Endothelial cell of umbilical vein (primary cell): ENCODE measurements around the gene ADGRL3. TPM values are rescaled to one million over a fixed set of nuclear protein-coding genes. Genes with fewer than 3 reads are reported as not detected.

Source experiments
- BruUV-seq: library from RNA; stranded (reverse); fragments of 400-500 nt; replicated peaks from 2 replicates; lab custom pipeline; 2021; lab: Mats Ljungman, UMichigan
- CTCF ChIA-PET: fragments of 300-600, 350-600 bp; sonication (Branson Sonifier 250); formaldehyde crosslinking; loops from one replicate; lab custom pipeline; 2021; ENCODE audit warnings: antibody characterized with exemption, inconsistent platforms; lab: Charles Lee
- POLR2A ChIA-PET: fragments of 300-600, 350-600 bp; sonication (Branson Sonifier 250); formaldehyde crosslinking; loops from one replicate; lab custom pipeline; 2021; ENCODE audit warnings: antibody characterized with exemption, inconsistent platforms; lab: Charles Lee
- DNase-seq: peaks from one replicate; pipeline ENCODE4 v3.0.0-alpha.2; 2011; ENCODE audit warnings: low read depth, low spot score
- FAIRE-seq: peaks from 2 replicates; lab custom pipeline; 2011; peaks lifted over from hg19 to GRCh38; lab: Jason Lieb, UNC
- H2AFZ ChIP-seq: 2 replicates; pipeline ENCODE4 v1.6.0; 2012; ENCODE audit warnings: low read depth, low read length, control low read depth, inconsistent platforms
- H3K27ac ChIP-seq: 2 replicates; pipeline ENCODE4 v1.5.1; 2011; ENCODE audit warnings: low read depth, mild to moderate bottlenecking, control low read depth, low read length, moderate library complexity; ENCODE audit not compliant: insufficient read depth
- H3K27me3 ChIP-seq, 2 experiments: 2 replicates each; pipeline versions ENCODE4 v1.6.0 to v1.6.1; 2011; ENCODE audit warnings: low read length in 2 of 2, mixed read lengths in 1 of 2; ENCODE audit not compliant: control insufficient read depth in 2 of 2, insufficient read depth in 2 of 2
- H3K36me3 ChIP-seq, 2 experiments: 2 replicates in 1 of 2; 3 replicates in 1 of 2; pipeline ENCODE4 v1.5.1; 2011; ENCODE audit warnings: low read length in 2 of 2, mild to moderate bottlenecking in 1 of 2, moderate library complexity in 1 of 2; ENCODE audit not compliant: control insufficient read depth in 2 of 2, insufficient read depth in 2 of 2; ENCODE audit errors: extremely low read depth in 1 of 2
- H3K4me1 ChIP-seq: 3 replicates; pipeline ENCODE4 v1.5.1; 2011; ENCODE audit warnings: mild to moderate bottlenecking, low read length; ENCODE audit not compliant: control insufficient read depth, insufficient read depth; ENCODE audit errors: extremely low read depth
- H3K4me2 ChIP-seq: 2 replicates; pipeline ENCODE4 v1.6.1; 2011; ENCODE audit warnings: low read length, control low read depth, mixed read lengths; ENCODE audit not compliant: insufficient read depth
- H3K4me3 ChIP-seq, 3 experiments: fragments of 200-600 bp in 1 of 3; sonication (generic), shearing (Covaris generic) in 1 of 3; replicated peaks in 1 of 3; 2 replicates each; pipeline ENCODE4 v1.5.1; 2011 to 2016; ENCODE audit warnings: control low read depth in 3 of 3, low read length in 3 of 3, mild to moderate bottlenecking in 2 of 3, inconsistent platforms in 1 of 3, low read depth in 1 of 3, moderate library complexity in 1 of 3; ENCODE audit not compliant: insufficient read depth in 1 of 3
- H3K79me2 ChIP-seq: 2 replicates; pipeline ENCODE4 v1.6.0; 2012; ENCODE audit warnings: low read length, inconsistent platforms; ENCODE audit not compliant: control insufficient read depth, insufficient read depth
- H3K9ac ChIP-seq: replicated peaks from 2 replicates; pipeline ENCODE3; 2011; ENCODE audit warnings: low read length, control low read depth; ENCODE audit not compliant: insufficient read depth; ENCODE audit errors: extremely low read depth
- H3K9me1 ChIP-seq: replicated peaks from 3 replicates; pipeline ENCODE4 v1.6.0; 2011; ENCODE audit warnings: mild to moderate bottlenecking, low read length; ENCODE audit not compliant: control insufficient read depth, insufficient read depth; ENCODE audit errors: extremely low read depth
- H3K9me3 ChIP-seq: replicated peaks from 2 replicates; pipeline ENCODE4 v1.5.1; 2012; ENCODE audit warnings: low read length, inconsistent platforms; ENCODE audit not compliant: control insufficient read depth, insufficient read depth
- H4K20me1 ChIP-seq: replicated peaks from 2 replicates; pipeline ENCODE3; 2011; ENCODE audit warnings: mild to moderate bottlenecking, low read length; ENCODE audit not compliant: control insufficient read depth, insufficient read depth; ENCODE audit errors: extremely low read depth
- CTCF ChIP-seq, 2 donors: IDR thresholded peaks; 1 replicate in 1 of 2; 2 replicates in 1 of 2; pipeline ENCODE4 v1.5.1; 2011; ENCODE audit warnings: low read length in 2 of 2, mild to moderate bottlenecking in 2 of 2, moderate library complexity in 2 of 2, control low read depth in 1 of 2, inconsistent platforms in 1 of 2, low read depth in 1 of 2; ENCODE audit not compliant: insufficient read depth in 1 of 2; ENCODE audit errors: extremely low read depth in 1 of 2
- EZH2 ChIP-seq: IDR thresholded peaks from 2 replicates; pipeline ENCODE4 v1.6.1; 2012; ENCODE audit warnings: borderline replicate concordance, low read depth, mild to moderate bottlenecking, moderate library complexity, low read length, inconsistent platforms; ENCODE audit not compliant: severe bottlenecking
- FOS ChIP-seq: IDR thresholded peaks from 2 replicates; pipeline ENCODE4 v1.6.1; 2011; ENCODE audit warnings: mild to moderate bottlenecking, low read length, moderate library complexity, borderline replicate concordance; ENCODE audit not compliant: insufficient read depth
- GATA2 ChIP-seq: IDR thresholded peaks from 2 replicates; pipeline ENCODE4 v1.7.0; 2011; ENCODE audit warnings: low read depth, mild to moderate bottlenecking, moderate library complexity, mixed read lengths, low read length; ENCODE audit not compliant: insufficient read length, insufficient read depth
- JUN ChIP-seq: IDR thresholded peaks from 2 replicates; pipeline ENCODE4 v1.6.1; 2011; ENCODE audit warnings: borderline replicate concordance, low read depth; ENCODE audit not compliant: insufficient read length, insufficient read depth
- MAX ChIP-seq: IDR thresholded peaks from 2 replicates; pipeline ENCODE4 v1.6.1; 2011; ENCODE audit not compliant: insufficient read depth, insufficient read length
- MYC ChIP-seq: IDR thresholded peaks from one replicate; pipeline ENCODE4 v1.6.1; 2011; ENCODE audit warnings: mild to moderate bottlenecking, low read depth, low read length
- POLR2A ChIP-seq: IDR thresholded peaks from 2 replicates; pipeline ENCODE4 v1.6.1; 2012; ENCODE audit warnings: low read depth, mild to moderate bottlenecking, control low read depth, low read length
- POLR2AphosphoS5 ChIP-seq: IDR thresholded peaks from 2 replicates; pipeline ENCODE4 v1.6.1; 2012; ENCODE audit warnings: low read depth, mild to moderate bottlenecking, control low read depth, low read length, moderate library complexity; ENCODE audit not compliant: insufficient read depth
- dilution Hi-C: fragments of 300-500 bp; cut with MboI; formaldehyde crosslinking; loops from one replicate; pipeline ENCODE4 v1.15.0; 2019; ENCODE audit warnings: low sequenced_read_pairs; ENCODE audit not compliant: extremely low pct_ligation_motif_present
- intact Hi-C: fragments of 100-400 bp; cut with micrococcal nuclease; formaldehyde crosslinking; loops from one replicate; pipeline ENCODE4 v1.10.0; 2022
- polyA plus RNA-seq, 4 experiments: library from polyadenylated mRNA; depleted of rRNA in 3 of 4; stranded (reverse) in 3 of 4; unstranded in 1 of 4; fragments of >200 nt; gene quantifications; 2 replicates each; pipeline versions ENCODE4 v1.2.1 to v1.2.3, GENCODE V29; 2011 to 2012; ENCODE audit warnings: missing spikeins in 1 of 4
- total RNA-seq: library from RNA; stranded (reverse); gene quantifications from 2 replicates; pipeline ENCODE4 v1.2.3, GENCODE V29; 2021

The ADGRL3 gene
- total and polyA plus RNA-seq, 2 donors (not counting 3 experiments of a cell fraction or from before 2014, with no cell fraction given) = not detected

- H3K4me3 ChIP-seq = no peak overlapping the region
- H3K4me1 ChIP-seq = no peaks in the 10 kb centered on the region
- DNase-seq = no peak
- H4K20me1 ChIP-seq = no peaks in the 10 kb centered on the region
- ChIA-PET CTCF (no interaction called here), POLR2A (no interaction called here)
- no peak overlapping the region for H3K4me2 ChIP-seq
- dilution Hi-C loops = no loop called here
- H3K9me3 ChIP-seq = no peaks in the 10 kb centered on the region
- H2AFZ ChIP-seq = no peak overlapping the region
- intact Hi-C loops = no loop called here
- no peaks in the 10 kb centered on the region for H3K79me2 ChIP-seq
- no peak for TF ChIP-seq JUN
- no peak for TF ChIP-seq MAX
- TF ChIP-seq GATA2 = no peak
- TF ChIP-seq POLR2AphosphoS5 = no peak
- TF ChIP-seq MYC = no peak
- TF ChIP-seq CTCF (IDR thresholded peaks at IDR 0.05; ENCODE audit: extremely low read depth in 1 of 2, insufficient read depth in 1 of 2, low read depth in 1 of 2, low read length in 2 of 2) = no peak
- no peak for TF ChIP-seq FOS
- no peak for TF ChIP-seq EZH2
- no peak for TF ChIP-seq POLR2A
- H3K27ac ChIP-seq = no peak overlapping the region
- H3K27me3 ChIP-seq = no peaks in the 10 kb centered on the region
- no peaks in the 10 kb centered on the region for H3K9me1 ChIP-seq
- H3K9ac ChIP-seq = no peak overlapping the region
- BruUV-seq = no TSS peak
- no peaks in the 10 kb centered on the region for H3K36me3 ChIP-seq
- no peak for FAIRE-seq
These were observed 179.3 kb downstream of the ADGRL3 start for GRCh38 chr4:61379406-61379805.
